ENCODE measurements around the gene TBCD.
"Not testable (repeated sequence)": the region's sequence is repeated elsewhere in the genome, so short reads cannot be mapped to it uniquely, and the experiment has no call there.

The TBCD gene

GRCh38 chr17:82767041-82767754 lies 15.3 kb downstream of the TBCD start:
- DNase-seq = peak; percentile 72

- DNase-seq = no peak
These were observed 17.2 kb downstream of the TBCD start for GRCh38 chr17:82769041-82769440.

GRCh38 chr17:82772026-82772425 lies 20.2 kb downstream of the TBCD start:
- DNase-seq = no peak

GRCh38 chr17:82774456-82774855 lies 22.6 kb downstream of the TBCD start:
- DNase-seq = not testable (repeated sequence)

- no peak for DNase-seq
These were observed 23.3 kb downstream of the TBCD start for GRCh38 chr17:82775001-82775823.

- DNase-seq = no peak
These were observed 24.6 kb downstream of the TBCD start for GRCh38 chr17:82776454-82776853.

- DNase-seq = not testable (repeated sequence)
These were observed 26.0 kb downstream of the TBCD start for GRCh38 chr17:82777778-82778375.

- no peak for DNase-seq
These were observed 27.7 kb downstream of the TBCD start for GRCh38 chr17:82779541-82779940.

GRCh38 chr17:82780195-82780594 lies 28.3 kb downstream of the TBCD start:
- DNase-seq = no peak

GRCh38 chr17:82780971-82781893 lies 29.4 kb downstream of the TBCD start:
- DNase-seq = no peak

- DNase-seq = peak; percentile 85
These were observed 30.0 kb downstream of the TBCD start for GRCh38 chr17:82781894-82782274.

- no peak for DNase-seq
These were observed 30.9 kb downstream of the TBCD start for GRCh38 chr17:82782657-82783207.

- DNase-seq = no peak
These were observed 31.6 kb downstream of the TBCD start for GRCh38 chr17:82783498-82783897.

- DNase-seq = not testable (repeated sequence)
These were observed 33.7 kb downstream of the TBCD start for GRCh38 chr17:82785581-82785980.

- DNase-seq = no peak
These were observed 34.6 kb downstream of the TBCD start for GRCh38 chr17:82786427-82786826.

GRCh38 chr17:82787081-82787848 lies 35.4 kb downstream of the TBCD start:
- DNase-seq = no peak

- no peak for DNase-seq
These were observed 36.5 kb downstream of the TBCD start for GRCh38 chr17:82788206-82789001.

GRCh38 chr17:82789051-82789592 lies 37.3 kb downstream of the TBCD start:
- DNase-seq = no peak

GRCh38 chr17:82789806-82790205 lies 37.9 kb downstream of the TBCD start:
- DNase-seq = no peak

- no peak for DNase-seq
These were observed 38.5 kb downstream of the TBCD start for GRCh38 chr17:82790391-82790790.

Measured in OCI-M1 (cell line).